HUES6 (cell line): ENCODE data around the gene CPNE4.

Source experiments
- H3K27ac ChIP-seq: 2 replicates; pipeline ENCODE4 v1.7.0; 2013; ENCODE audit warnings: low read depth, mild to moderate bottlenecking, low read length, inconsistent platforms
- H3K27me3 ChIP-seq: 2 replicates; pipeline ENCODE4 v1.6.1; 2013; ENCODE audit warnings: low read length; ENCODE audit not compliant: control insufficient read depth, insufficient read depth
- H3K36me3 ChIP-seq: 2 replicates; pipeline ENCODE4 v1.6.1; 2013; ENCODE audit warnings: low read length; ENCODE audit not compliant: control insufficient read depth, insufficient read depth
- H3K4me1 ChIP-seq: 2 replicates; pipeline ENCODE4 v1.6.1; 2013; ENCODE audit warnings: low read length; ENCODE audit not compliant: control insufficient read depth, insufficient read depth
- H3K4me3 ChIP-seq: 2 replicates; pipeline ENCODE4 v1.5.1; 2013; ENCODE audit warnings: low read depth, low read length
- H3K9ac ChIP-seq: one replicate; pipeline ENCODE4 v1.6.1; 2013; ENCODE audit warnings: mild to moderate bottlenecking, low read length
- H3K9me3 ChIP-seq: 2 replicates; pipeline ENCODE4 v1.6.1; 2013; ENCODE audit warnings: low read depth, low read length; ENCODE audit not compliant: control insufficient read depth, insufficient read depth

Gene CPNE4

DNA sequence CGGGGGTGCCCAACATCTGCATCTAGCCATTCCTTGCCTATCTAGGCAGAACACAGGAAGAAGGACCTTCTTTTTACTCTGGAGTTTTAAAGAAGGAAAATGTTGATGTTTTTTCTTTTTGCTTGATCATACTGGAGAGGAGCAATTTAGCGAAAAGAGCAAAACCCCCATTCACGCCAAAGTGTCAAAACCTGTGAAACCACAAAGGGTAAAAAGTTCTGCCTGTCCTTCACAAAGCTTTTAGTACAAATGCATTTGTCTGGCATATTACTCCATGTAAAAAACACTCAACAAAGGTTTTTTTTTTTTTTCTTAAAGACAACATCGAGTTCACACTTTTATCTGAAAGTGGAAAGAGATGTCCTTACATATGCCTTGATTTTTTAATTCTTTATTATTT lies 317.9 kb downstream of the CPNE4 start:
- Histone ChIP-seq H3K4me1 (peaks cover 15% of the 10 kb centered on the region), H3K4me3 (no peak overlapping the region), H3K27me3 (no peaks in the 10 kb centered on the region), H3K27ac (no peak overlapping the region), H3K9ac (no peak overlapping the region), H3K9me3 (no peaks in the 10 kb centered on the region), H3K36me3 (no peaks in the 10 kb centered on the region)

GRCh38 chr3:131716007-131716406 lies 318.8 kb downstream of the CPNE4 start:
- no peaks in the 10 kb centered on the region for H3K36me3 ChIP-seq
- H3K4me3 ChIP-seq, result no peak overlapping the region
- no peak overlapping the region for H3K27ac ChIP-seq
- no peaks in the 10 kb centered on the region for H3K9me3 ChIP-seq
- H3K27me3 ChIP-seq, result no peaks in the 10 kb centered on the region
- H3K4me1 ChIP-seq, result peaks cover 15% of the 10 kb centered on the region
- H3K9ac ChIP-seq, result no peak overlapping the region

GRCh38 chr3:131714585-131715220 lies 320.1 kb downstream of the CPNE4 start:
- no peak overlapping the region for H3K27ac ChIP-seq
- no peaks in the 10 kb centered on the region for H3K9me3 ChIP-seq
- no peaks in the 10 kb centered on the region for H3K36me3 ChIP-seq
- peaks cover 15% of the 10 kb centered on the region for H3K4me1 ChIP-seq
- no peaks in the 10 kb centered on the region for H3K27me3 ChIP-seq
- no peak overlapping the region for H3K9ac ChIP-seq
- no peak overlapping the region for H3K4me3 ChIP-seq

GRCh38 chr3:131713416-131714123 lies 321.2 kb downstream of the CPNE4 start:
- Histone ChIP-seq H3K4me1 (peaks cover 15% of the 10 kb centered on the region), H3K9ac (no peak overlapping the region), H3K27ac (no peak overlapping the region), H3K36me3 (no peaks in the 10 kb centered on the region), H3K27me3 (no peaks in the 10 kb centered on the region), H3K9me3 (0 out of 2 replicates have a peak, but pooled peaks cover 4% of the 10 kb centered on the region), H3K4me3 (no peak overlapping the region)

- H3K27me3 ChIP-seq, result no peaks in the 10 kb centered on the region
- no peak overlapping the region for H3K4me3 ChIP-seq
- no peaks in the 10 kb centered on the region for H3K36me3 ChIP-seq
- 0 out of 2 replicates have a peak, but pooled peaks cover 4% of the 10 kb centered on the region for H3K9me3 ChIP-seq
- H3K4me1 ChIP-seq, result peaks cover 15% of the 10 kb centered on the region
- H3K27ac ChIP-seq, result no peak overlapping the region
- H3K9ac ChIP-seq, result no peak overlapping the region
Measured at GRCh38 chr3:131712662-131713061, 322.2 kb downstream of the CPNE4 start.

DNA sequence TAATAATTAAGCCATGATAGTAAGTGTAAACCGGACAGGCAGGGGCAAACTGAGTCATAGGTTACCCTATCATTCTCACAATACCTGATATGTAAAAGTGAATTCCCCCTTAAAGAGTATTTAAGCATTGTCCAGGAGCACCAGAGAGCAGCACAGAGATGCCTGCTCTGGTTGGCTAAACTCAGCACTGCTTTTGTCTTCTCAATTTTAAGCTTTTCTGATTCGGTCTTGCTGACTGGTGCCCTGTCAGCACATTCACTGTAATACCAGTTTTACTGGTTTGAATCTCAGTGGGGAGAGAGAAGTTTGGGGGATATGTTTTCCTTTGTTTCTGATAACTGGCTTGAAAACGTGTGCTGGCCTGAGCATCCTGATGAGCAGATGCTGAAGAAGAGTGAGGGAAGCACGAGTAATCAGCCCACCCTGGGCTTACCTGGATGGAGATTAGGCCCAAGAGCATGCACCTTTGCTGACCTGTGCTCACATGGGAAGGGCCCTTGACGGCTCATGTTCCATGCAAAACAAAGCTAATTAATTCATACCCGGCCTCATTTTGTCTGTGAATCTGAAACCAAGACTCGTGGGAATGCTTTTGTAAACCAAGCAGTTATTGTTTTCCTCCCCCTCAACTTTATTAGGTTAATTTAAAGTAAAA lies 323.6 kb downstream of the CPNE4 start:
- H3K9ac ChIP-seq, result no peak overlapping the region

DNA sequence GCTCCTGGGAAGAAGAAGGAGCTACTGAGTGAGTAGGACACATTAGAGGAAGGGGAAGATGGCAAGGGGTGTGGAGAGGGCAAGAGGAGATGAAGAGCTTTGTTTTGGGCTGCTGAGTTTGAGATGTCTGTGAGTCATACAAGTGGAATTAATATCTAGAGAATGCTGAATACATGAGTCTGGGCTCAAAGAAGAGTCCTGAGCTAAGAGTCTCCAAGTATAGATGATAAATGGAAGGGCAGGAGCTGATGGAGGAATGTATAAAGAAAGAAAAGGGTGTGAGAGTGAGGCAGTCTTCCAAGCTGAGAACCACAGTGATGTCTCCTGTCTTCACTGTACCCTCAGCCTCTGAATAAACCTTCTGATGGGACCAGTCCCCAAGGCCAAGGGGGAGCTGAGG lies 326.6 kb downstream of the CPNE4 start:
- Histone ChIP-seq H3K36me3 (no peaks in the 10 kb centered on the region), H3K4me3 (no peak overlapping the region), H3K9me3 (0 out of 2 replicates have a peak, but pooled peaks cover 4% of the 10 kb centered on the region), H3K27me3 (no peaks in the 10 kb centered on the region), H3K27ac (no peak overlapping the region), H3K4me1 (peaks cover 23% of the 10 kb centered on the region), H3K9ac (no peak overlapping the region)

More for the DNA sequence above, 323.6 kb downstream of the CPNE4 start:
- no peak overlapping the region for H3K4me3 ChIP-seq
- H3K27me3 ChIP-seq, result no peaks in the 10 kb centered on the region
- H3K9me3 ChIP-seq, result 0 out of 2 replicates have a peak, but pooled peaks cover 4% of the 10 kb centered on the region
- H3K27ac ChIP-seq, result no peak overlapping the region
- peaks cover 7% of the 10 kb centered on the region for H3K4me1 ChIP-seq
- H3K36me3 ChIP-seq, result no peaks in the 10 kb centered on the region

DNA sequence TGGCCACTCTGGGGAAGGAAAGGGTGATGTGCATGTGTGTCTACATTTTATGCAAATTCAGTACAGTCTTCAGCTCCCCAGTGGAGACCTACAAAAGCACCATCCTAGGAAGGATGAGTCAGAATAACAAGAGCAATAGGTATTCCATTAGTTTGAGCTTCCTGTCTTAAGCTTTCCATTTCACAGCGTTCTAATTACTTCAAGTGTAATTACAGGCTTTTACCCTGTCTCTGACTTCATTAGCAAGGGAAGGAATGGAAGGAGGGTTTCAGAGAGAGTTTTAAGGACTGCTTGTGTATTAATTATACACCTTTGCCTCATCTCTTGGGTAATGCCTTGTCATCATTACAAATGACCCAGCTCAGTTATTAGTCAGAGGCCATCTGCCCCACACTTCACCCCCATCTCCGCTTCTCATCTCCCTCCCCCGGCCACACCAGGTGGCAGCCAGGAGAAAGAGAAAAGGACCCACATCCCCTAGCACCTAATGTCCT lies 329.2 kb downstream of the CPNE4 start:
- Histone ChIP-seq H3K27ac (peak overlapping the region; percentile 79), H3K36me3 (no peaks in the 10 kb centered on the region), H3K9ac (peak overlapping the region; percentile 70), H3K27me3 (no peaks in the 10 kb centered on the region), H3K9me3 (0 out of 2 replicates have a peak, but pooled peaks cover 4% of the 10 kb centered on the region), H3K4me3 (no peak overlapping the region), H3K4me1 (peaks cover 23% of the 10 kb centered on the region)

- H3K4me3 ChIP-seq, result no peak overlapping the region
- H3K27me3 ChIP-seq, result no peaks in the 10 kb centered on the region
- H3K4me1 ChIP-seq, result peaks cover 23% of the 10 kb centered on the region
- no peak overlapping the region for H3K9ac ChIP-seq
- H3K36me3 ChIP-seq, result no peaks in the 10 kb centered on the region
- H3K27ac ChIP-seq, result peak overlapping the region; percentile 79; the same call in 1 of the 2 replicates
- 0 out of 2 replicates have a peak, but pooled peaks cover 4% of the 10 kb centered on the region for H3K9me3 ChIP-seq
Measured at GRCh38 chr3:131705099-131705498, 329.7 kb downstream of the CPNE4 start.

DNA sequence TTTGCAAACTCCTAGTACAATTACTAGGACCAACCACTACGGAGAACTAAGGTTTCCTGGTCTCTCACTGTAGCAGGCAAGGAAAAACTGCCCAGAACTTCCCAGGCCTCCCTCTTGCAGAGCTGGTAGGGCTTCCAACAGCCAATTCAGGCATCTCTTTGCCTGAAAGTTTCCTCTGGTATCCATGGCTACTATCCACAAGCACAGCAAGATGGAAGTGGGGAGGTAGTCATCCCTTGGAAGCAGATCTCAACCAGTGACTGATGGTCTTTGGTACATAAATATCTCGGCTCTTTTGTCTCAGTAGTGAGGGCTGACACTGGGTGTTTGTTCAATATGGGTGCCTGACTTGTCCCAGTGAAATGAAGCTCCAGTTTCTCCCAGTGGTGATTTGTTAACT lies 330.7 kb downstream of the CPNE4 start:
- H3K9ac ChIP-seq, result no peak overlapping the region
- H3K27ac ChIP-seq, result no peak overlapping the region
- no peaks in the 10 kb centered on the region for H3K27me3 ChIP-seq
- no peaks in the 10 kb centered on the region for H3K9me3 ChIP-seq
- H3K4me3 ChIP-seq, result no peak overlapping the region
- peaks cover 23% of the 10 kb centered on the region for H3K4me1 ChIP-seq
- H3K36me3 ChIP-seq, result no peaks in the 10 kb centered on the region

GRCh38 chr3:131702146-131702545 lies 332.7 kb downstream of the CPNE4 start:
- Histone ChIP-seq H3K4me3 (no peak overlapping the region), H3K4me1 (peaks cover 23% of the 10 kb centered on the region), H3K27me3 (no peaks in the 10 kb centered on the region), H3K9me3 (no peaks in the 10 kb centered on the region), H3K9ac (no peak overlapping the region), H3K27ac (no peak overlapping the region), H3K36me3 (no peaks in the 10 kb centered on the region)
